ENCODE data around the gene ALKBH2.
A peak's percentile ranks its signal among the peaks of the same experiment; 100 is the strongest.

The ALKBH2 gene

GRCh38 chr12:109113661-109114321, 20.5 kb upstream of the ALKBH2 start:
- no peak for DNase-seq

DNA sequence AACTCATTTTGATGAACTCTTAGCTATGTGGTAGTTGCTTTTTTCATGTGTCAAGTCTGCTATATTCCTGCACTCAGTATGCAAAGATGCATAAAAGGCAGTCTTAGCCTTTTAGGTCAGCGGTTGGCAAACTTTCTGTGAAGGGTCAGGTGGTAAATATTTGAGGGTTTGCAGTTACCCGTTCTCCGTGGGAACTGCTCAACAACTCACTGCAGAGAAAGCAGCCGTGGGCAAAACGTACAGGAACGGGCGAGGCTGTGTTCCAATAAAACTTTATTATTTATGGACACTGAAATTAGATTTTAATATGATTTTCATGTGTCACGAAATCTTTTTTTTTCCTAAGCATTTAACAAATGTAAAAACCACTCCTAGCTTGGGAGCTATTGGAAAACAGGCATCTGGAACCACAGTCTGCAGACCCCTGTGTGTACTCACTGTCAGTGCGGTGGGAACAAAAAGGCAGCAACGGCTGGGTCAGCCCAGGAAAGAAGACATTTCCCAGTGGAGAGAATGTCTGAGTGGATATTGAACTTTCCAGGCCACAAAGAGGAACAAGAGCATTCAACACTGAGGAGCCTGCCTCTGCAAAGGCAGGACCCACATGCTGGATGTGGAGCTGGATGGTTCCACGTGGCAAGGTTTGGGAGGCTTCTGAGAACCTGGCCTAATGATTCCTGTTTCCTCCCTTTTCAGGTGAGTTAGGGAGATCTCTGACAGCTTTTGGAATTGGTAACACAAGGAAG, 19.6 kb upstream of the ALKBH2 start:
- DNase-seq = no peak

GRCh38 chr12:109110988-109111495, 17.8 kb upstream of the ALKBH2 start:
- DNase-seq = no peak

- DNase-seq = no peak
These were observed 16.6 kb upstream of the ALKBH2 start for GRCh38 chr12:109109746-109110350.

GRCh38 chr12:109105176-109105575, 11.9 kb upstream of the ALKBH2 start:
- no peak for DNase-seq

- no peak for DNase-seq
These were observed 9.2 kb upstream of the ALKBH2 start for GRCh38 chr12:109102491-109102890.

DNA sequence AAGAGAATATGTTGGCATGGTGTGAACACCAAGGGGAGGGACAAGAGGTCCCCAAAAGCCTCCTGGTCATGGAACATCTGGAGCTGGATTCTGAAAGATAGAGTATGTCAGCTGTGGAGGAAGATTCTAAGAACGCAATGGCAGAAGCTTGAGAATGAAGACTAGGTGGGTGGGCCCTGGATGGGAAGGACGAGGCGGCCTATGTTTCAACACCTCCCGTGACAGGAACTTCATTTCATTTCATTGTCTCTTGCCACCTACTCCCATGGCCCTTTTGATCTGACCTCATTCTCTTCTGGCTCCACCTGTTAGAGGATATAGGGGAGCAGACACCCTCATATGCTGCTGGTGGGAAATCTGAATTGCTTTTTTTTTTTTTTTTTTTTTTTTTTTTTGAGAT, 7.5 kb upstream of the ALKBH2 start:
- no peak for DNase-seq

DNA sequence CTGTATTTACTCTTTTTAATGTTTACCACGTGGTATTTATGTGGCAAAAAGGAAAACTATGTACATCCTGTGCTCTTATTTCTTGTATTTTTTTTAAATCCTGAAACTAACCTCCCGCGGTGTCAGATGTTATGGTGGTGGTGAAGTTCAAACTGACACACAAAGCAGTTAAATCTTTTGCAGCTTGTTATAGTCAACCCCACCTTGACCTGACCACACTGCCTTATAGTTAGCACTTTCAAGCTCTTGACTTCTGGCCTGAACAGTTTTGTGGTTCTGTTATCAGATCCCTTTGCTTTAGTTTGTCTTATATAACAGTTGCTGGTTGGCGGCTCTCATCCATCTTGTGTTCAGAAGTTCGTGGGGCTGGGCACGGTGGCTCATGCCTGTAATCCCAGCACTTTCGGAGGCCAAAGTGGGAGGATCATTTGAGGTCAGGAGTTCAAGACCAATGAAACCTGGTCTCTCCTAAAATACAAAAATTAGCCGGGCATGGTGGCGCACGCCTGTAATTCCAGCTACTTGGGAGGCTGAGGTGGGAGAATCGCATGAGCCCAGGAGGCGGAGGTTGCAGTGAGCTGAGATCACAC, 6.3 kb upstream of the ALKBH2 start:
- no peak for DNase-seq

GRCh38 chr12:109098651-109099050, 5.4 kb upstream of the ALKBH2 start:
- DNase-seq = no peak

DNA sequence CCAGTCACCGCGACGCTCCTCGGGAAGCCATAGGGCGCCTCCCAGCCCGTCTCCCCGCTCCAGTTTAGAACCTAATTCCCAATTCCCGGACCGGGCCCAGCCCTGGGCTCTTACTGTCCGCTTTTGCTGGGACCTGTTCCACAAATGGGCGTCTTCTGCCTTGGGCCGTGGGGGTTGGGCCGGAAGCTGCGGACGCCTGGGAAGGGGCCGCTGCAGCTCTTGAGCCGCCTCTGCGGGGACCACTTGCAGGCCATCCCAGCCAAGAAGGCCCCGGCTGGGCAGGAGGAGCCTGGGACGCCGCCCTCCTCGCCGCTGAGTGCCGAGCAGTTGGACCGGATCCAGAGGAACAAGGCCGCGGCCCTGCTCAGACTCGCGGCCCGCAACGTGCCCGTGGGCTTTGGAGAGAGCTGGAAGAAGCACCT, 4.9 kb upstream of the ALKBH2 start:
- peak; percentile 58 for DNase-seq

DNA sequence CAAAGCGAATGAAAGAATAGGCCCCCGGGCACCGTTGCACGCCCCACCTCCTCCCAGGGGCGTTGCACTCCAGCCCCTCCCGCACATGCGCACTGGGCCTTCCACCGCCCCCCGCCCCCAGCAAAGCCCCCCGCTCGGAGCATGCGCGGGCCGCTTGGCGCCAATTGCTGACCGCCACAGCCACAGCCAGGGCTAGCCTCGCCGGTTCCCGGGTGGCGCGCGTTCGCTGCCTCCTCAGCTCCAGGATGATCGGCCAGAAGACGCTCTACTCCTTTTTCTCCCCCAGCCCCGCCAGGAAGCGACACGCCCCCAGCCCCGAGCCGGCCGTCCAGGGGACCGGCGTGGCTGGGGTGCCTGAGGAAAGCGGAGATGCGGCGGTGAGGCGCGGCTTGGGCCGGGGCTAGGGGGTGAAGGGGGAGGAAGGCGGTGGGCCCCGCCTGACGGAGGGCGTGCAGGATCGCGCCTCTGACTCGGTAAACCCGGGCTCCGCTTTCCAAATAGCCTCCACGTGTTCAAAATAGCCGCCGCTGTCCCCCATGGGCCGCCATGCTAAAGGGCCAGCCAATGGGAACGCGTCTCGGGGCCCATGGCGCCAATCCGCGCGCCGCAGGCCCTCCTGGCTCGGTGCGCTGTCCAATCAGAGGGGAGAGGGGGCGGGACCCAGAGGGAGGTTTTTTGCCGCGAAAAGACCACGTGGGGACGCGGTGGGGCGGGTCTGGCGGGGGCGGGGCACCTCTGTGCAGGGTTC, 4.3 kb upstream of the ALKBH2 start, which contains the start of gene UNG:
UNG (plus strand) TSS at position 163 of the 748 bp plus-strand sequence; CDS start at position 246, 83 bp downstream.
- peak; percentile 92 for DNase-seq

DNA sequence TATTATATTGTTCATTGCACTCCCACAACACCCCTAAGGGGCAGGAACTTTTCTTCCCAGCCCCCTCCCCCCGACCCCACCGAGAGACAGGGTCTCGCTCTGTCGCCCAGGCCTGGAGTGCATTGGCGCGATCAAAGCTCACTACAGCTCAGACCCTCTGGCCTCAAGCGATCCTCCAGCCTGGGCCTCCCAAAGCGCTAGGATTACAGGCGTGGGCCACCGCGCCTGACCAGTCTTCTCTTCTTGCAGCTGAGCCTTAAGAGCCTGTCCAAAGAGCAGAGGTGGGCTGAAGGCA, 3.8 kb upstream of the ALKBH2 start:
- no peak for DNase-seq

DNA sequence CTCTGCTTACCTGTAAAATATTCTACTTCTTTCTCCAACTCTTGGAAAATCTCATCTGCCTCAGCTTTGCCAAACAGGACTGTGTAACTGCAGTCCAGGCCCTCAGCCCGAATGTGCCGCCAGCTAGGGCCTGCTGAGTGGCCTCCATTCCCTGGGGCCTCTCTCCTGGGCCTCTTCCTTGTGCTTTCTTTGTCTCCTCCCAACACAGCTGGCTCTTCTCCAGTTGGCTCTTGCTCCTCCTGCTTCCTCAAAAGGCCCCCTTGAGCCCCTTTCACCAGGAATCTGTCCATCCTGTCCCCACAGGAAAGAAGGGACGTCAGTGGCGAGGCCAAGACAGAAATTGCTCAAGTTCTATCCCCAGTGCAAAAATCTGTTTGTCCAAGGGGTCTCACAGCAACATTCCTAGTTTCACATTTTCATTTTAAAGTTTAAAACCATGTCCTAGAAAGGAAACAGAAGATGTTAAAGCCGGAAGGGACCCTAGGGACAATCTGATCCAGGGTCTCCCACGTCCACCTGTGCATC, 713 bp downstream of the ALKBH2 start:
- DNase-seq = no peak

DNA sequence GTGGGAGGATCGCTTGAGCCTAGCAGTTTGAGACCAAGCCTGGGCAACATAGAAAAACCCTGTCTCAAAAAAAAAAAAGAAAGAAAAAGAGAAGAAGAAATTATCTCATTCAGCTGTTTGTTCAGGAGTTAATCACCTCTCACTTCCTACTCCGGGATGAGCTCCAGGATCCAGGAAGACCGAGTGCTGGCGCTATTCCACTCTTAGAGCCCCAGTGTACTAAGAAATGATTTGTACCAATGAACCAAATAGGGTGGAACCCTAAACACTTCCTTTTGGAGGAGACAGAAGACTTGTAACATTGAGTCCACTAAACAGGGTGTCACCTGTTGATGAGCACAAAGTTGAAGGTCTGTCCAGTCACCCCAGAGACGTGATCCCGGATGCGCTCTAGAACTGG, 3.6 kb downstream of the ALKBH2 start:
- no peak for DNase-seq

DNA sequence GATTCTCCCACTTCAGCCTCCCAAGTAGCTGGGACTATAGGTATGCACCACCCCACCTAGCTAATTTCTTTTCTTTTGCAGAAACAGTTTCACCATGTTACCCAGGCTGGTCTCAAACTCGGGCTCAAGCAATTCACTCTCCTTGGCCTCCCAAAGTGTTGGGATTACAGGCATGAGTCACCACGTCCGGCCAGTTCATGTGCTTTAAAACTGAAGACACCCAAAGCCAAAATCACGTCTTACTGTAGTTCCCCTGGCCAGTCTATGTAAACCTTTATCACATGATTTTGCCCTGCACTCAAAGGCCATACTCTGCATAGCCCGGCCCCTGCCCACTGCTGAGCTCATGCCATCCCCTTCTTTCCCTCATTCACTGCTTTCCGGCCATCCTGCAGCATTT, 4.5 kb downstream of the ALKBH2 start:
- DNase-seq = no peak

DNA sequence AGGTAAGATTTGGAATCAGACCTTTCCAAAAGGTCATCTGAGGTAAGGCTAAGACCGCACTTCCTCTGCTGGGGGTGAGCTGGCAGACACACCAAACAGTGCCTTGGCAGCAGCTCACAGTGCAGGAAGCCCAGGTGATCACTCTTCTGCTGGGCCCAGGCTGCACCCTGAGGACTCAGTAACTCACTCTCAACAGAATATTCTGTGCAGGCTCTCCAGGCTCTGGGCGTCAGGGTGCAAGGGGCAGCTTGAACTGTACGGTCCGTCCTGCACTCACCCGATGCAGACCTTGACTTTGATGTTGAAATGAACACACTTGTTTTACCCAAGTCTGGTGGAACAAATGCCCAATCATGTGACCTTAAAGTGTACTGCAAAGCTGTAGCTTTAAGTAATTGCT, 6.0 kb downstream of the ALKBH2 start:
- DNase-seq = no peak

GRCh38 chr12:109085590-109085989, 7.7 kb downstream of the ALKBH2 start:
- DNase-seq = no peak

DNA sequence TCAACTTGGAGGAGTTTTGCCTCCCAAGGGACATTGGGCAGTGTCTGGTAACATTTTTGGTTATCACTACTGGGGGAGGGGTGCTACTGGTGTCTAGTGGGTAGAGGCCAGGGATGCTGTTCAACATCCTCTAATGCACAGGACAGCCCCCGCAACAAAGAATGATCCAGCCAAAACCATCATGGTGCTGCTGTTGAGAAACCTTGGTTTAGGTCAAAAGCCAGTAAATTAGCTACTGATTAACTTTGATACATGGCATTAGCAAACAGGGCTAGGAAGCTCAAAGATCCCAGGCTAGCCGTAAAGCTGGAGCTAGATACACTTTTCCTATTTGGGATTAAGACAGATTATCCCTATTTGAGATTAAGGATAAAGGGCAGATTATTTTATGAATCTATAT, 8.8 kb downstream of the ALKBH2 start:
- DNase-seq = no peak

GRCh38 chr12:109082751-109083150, 10.5 kb downstream of the ALKBH2 start:
- DNase-seq = no peak

- no peak for DNase-seq
These were observed 18.4 kb downstream of the ALKBH2 start for GRCh38 chr12:109074866-109075265.

DNA sequence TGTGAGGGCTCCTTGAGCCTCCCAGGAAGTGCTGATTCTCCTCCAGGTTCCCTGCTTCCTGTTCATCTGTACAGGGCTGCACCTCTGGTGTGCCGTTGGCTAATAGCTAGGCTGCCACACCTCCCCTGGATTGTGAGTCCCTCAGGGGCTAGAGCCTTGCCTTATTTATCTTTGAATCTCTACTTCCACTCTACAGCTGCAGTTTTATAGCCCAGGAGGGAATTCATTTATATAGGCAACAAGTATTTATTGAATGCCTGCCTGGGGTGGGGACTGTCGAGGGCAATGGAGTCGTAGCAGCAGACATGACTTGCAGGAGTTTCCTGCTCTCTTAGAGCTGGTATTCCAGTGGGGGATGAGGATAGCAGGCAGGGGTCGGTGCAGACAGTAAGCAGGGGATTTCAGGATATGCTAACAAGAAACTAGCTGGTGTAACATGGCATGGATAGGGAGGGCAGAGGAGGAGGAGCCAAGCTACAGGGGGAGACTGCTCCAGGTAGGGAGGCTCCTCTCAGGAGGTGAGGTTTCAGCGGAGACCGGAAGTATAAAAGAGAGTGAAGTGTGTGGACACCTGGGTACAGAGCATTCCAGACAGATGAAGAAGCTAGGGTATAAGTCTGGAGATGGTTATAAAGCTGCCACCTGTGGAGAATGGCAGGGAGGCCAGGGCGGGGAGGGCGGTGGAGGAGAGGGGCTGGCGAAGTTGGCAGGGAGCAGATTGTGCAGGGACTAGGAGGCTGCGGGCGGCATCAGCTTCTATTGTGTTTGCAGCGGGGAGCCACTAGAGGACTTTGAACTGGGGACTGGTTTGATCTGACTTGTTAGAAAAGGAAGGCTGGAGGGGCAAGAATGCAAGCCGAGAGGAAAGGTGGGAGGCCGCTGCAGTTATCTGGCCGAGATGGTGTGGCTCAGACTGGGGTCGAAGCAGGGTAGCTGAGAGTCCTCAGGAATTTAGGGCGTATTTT, 23.7 kb downstream of the ALKBH2 start:
- DNase-seq = no peak

- DNase-seq = no peak
These were observed 27.4 kb downstream of the ALKBH2 start for GRCh38 chr12:109065853-109066193.
